ENCODE measurements around the gene ILK.

ILK gene

GRCh38 chr11:6638429-6638828 is 34.9 kb downstream of the ILK start:
- DNase-seq, result no peak

DNA sequence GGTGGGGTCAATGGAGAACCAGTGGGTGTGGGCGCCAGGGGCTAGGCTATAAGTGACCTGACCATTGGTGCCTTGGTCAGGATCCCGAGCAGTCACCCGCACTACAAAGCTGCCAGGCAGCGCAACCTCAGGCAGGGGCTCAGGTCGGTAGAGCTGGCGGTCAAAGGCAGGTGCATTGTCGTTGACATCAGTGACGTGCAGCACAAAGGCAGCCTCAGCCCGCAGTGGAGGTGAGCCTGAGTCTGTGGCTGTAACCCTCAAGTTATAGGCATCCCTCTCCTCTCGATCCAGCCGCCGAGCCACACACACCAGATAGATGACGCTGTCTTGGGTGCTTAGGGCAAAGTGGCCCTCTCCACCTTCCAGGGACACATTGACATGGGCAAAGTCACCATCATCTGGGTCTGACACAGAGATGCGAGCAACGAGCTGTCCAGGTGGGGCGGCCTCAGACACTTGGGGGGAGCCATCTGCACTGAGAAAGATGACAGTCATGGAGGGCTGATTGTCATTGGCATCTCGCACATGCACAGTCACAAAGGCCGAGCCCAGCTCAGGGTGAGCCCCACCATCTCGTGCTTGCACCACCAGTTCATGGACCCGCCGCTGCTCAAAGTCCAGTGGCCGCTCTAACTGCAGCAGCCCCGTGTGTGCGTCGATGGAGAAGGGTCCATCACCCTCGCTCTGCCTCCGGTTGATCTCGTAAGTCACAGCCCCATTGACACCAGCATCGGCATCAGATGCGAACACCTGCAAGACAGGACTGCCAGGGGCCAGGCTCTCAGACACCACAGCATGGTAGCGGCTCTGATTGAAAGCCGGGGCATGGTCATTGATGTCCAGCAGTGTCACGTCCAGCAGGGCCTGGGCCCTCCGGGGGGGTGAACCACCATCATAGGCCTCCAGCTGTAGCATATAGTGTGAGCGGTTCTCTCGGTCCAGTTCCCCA is 36.7 kb downstream of the ILK start:
- no peak for DNase-seq

DNA sequence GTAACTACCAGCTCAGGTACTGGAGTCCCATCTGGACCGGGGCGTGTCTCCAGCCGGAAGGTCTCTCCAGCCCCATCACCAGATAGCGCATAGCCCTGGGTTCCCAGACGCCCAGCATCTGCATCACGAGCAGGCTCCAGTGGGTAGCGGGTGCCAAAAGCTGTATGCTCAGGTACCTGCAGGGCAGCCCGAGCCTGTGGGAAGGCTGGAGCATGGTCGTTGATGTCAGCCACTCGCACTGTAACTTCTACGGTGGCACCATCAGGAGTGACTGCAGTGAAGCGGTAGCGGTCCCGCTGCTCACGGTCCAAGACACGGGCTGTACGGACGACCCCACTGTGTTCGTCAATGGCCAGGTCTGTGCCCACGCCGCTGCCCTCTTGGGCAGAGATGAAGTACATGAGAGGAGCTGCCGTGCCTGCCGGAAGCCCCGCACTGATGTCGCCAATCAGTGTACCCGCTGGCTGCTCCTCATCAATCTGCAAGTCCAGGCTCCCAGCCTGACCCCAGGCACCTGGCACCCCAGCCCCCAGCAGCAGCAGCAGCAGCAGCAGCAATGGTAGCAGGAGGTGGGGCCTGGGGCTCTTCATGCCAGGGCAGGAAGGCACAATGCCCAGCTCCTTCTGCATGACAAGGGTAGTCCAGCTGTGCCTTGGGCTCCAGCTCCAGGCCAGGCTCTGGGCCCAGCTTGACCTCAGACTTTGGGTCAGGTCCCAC is 37.6 kb downstream of the ILK start:
- no peak for DNase-seq

GRCh38 chr11:6642957-6643356 is 39.4 kb downstream of the ILK start:
- DNase-seq, result no peak

DNA sequence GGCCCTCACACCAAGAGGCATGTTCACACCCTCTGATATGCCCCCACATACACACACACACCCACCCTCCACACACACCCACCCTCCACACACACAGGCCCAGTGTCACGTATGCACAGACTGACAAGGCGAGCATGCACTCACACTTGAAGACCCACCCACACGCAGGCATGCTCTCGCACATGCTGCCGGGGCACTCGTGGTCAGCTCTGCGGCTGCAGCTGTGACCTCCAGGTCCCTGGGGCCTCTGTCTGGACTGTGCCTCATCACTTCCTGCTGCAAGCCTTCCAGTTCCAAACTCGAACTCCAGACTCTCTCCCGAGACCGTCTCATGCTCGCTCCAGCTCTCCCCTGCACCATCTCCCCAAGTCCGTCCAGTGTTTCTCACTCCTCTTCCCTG is 42.5 kb downstream of the ILK start:
- no peak for DNase-seq

DNA sequence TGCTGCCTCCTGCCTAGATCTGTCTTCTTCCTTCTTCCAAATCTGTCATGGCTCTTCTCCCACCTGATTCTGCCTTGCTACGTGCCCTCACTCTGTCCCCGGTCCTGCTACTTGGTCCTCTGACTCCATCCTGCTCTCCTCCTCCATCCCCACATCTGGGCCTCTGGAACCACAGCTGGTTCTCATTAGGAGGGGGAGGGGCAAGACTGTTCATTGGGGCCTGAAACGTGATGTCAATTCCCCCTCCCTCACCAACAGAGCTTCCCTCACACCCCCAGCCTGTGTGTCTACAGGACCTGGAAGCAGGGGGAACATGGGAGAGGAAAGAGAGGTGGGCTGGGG is 43.0 kb downstream of the ILK start:
- no peak for DNase-seq

DNA sequence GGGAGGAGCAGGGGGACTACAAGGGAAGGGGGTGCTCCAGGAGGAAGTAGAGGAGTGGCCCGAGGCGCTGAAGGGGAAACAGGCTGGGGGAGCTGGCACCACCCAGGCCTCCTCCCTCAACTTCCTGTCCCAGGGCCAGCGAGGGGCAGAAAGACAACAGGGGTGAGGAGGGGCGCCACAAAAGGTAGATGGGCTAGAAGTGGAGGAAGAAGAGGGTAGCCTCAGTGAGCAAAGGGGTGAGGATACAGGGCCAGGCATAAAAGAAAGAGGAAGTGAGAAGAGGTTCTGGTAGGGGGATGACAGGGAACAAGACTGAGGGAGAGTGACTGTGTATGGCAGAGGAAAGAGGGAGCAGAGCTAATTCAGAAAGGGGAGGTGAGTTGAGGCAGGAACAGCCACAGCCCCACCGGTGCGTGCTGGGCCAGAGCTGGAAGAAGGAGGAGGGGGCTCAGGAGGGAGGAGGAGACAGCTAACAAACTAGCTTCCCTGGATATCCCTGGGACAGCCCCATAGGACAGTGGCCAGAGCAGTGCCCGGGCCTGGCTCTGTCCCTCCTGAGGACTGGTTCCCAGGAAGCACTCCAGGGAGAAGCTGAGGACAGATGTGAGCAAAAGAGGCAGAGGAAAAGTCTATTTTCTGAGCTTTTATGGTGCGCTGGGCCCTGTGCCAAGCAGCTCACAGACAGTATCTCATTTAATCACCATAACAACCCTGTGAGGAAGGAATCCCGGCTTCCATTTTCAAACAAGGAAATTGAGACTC is 43.5 kb downstream of the ILK start:
- peak; percentile 35 for DNase-seq

DNA sequence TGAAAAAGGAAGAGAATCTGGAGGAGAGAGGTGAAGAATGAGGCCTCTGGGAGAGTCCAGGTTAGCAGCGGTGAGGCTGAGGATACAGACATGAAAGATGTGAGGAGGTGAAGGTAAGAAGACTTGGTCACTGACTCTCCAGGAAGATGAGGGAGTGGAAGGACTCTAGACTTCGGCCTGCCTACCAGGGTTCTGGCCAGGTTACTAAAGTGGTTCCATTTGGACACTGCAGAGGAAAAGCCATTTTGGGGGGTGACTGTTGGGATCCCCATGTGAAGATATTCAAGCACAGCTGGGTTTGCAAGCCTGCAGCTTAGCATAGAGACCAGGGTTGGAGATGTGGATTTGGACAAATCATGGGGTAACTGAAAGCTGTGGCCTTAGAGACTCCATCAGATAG is 44.3 kb downstream of the ILK start:
- DNase-seq, result no peak

- DNase-seq, result no peak
Observed at GRCh38 chr11:6648501-6648900, 44.9 kb downstream of the ILK start.

GRCh38 chr11:6650104-6650503 is 46.5 kb downstream of the ILK start:
- no peak for DNase-seq

DNA sequence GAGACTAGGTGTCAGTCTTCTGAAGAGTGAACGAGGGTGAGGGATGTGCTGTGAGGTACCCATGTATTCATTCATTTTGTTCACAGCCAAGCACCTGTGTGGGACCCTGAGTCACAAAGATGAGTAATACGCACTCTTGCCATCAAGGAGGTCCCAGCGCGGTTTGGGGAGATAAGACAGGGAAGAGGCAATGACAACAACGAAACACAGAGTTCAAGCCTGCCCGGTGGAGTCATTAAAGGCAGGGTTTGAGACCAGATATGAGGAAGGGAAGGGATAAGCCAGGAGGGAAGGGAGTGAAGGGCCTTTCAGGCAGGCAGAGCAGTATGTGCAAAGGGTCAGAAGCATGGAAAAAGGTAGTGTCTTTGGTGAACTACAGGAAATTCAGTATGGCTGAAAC is 47.4 kb downstream of the ILK start:
- DNase-seq, result no peak

- DNase-seq, result no peak
Observed at GRCh38 chr11:6652182-6652581, 48.6 kb downstream of the ILK start.

- DNase-seq, result no peak
Observed at GRCh38 chr11:6653097-6653496, 49.5 kb downstream of the ILK start.

DNA sequence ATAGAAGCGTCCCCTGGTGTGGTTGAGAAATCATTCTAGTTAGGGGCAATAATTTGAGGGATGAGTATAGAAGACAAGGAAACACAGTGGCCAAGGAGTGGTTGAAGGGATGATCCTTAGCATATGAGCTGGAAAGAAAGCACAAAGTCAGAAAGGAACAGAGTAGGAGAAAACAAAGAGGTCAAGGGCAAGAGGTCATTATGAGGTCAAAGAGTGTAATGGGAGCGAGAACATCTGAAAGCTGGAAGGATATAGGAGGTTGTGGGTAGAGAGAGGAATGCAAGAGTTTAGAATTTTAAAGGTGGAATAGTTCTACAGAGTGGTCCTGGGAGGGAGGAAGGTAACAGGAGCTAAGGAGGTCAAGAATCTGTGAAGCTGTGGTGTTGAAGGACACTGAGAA is 50.1 kb downstream of the ILK start:
- DNase-seq, result no peak

- DNase-seq, result no peak
Observed at GRCh38 chr11:6654281-6655019, 50.9 kb downstream of the ILK start.

DNA sequence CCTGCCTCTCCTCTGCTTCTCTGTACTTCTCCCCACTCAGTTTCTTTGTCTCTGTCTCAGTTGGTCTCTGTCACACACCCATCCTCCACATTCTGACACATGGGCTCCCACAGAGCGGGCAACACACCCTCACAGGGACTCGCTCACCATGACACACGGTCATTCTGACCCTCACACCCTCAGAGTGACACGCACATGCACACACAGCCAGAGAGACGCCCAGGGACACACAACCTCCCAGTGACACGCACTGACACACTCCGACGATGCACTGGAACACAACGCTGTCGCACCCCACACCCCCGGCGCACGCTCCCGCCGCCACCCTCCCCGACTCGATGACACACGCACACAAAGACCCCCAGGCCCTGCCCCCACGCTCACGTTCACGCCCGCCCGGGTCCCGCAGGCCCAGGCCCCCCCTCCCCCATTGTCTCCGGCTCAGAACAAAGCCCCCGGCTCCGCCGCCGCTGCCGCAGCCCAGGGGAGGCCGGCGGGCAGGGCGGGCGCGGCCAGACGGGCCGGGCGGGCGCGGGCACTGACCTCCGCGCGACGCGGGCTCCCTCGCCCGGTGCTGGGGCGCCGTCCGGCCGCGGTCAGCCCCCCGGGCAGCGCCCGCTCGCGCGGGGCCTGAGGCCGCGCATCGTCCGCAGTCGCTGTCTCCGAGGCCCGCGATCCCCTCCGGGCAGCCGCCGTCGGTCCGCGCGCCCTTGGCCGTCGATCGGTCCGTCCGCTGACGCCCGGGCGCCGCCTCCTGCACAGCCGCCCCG is 51.6 kb downstream of the ILK start:
- DNase-seq, result peak; percentile 24

DNA sequence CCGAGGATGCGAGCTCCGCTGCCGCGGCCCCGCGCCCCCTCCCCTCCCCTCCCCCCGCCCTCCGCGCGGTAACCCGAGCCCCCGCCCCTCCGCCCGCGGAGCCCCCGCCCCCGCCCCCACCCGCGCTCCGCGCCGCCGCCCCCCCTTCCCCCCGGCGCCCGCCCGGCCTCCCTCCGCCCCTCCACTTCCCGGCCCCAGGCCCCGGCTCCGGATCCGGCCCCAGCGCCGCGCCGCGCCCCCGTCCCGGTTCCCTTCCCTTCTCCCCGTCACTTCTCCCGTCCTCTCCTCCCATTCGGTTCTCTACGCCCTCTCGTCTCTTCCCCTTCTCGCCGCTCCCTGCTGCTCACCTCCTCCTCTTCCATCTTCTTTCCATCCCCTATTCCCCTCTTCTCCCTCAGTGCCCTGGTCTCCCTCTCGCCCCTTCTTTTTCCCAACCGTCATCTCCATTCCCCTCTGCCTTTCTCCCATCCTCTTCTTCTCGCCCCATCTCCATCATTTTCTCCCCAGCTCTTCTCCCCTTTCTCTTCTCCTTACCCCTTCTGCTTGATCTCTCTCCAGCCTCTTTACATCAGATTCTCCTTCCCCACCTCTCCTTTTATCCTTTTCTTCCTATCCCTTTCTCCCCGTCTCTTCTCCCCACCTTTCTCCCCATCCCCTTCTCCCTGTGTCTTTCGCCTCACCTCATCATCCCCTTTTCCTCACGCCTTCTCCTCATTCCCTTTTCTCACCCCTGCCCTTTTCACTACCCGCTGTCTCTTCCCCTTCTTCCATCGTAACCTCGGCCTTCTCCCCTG is 52.4 kb downstream of the ILK start, which contains the start of gene DCHS1:
DCHS1 (minus strand) TSS at position 20 of the 794 bp plus-strand sequence. CDS start 14,196 bp downstream, outside the sequence.
- no peak for DNase-seq

DNA sequence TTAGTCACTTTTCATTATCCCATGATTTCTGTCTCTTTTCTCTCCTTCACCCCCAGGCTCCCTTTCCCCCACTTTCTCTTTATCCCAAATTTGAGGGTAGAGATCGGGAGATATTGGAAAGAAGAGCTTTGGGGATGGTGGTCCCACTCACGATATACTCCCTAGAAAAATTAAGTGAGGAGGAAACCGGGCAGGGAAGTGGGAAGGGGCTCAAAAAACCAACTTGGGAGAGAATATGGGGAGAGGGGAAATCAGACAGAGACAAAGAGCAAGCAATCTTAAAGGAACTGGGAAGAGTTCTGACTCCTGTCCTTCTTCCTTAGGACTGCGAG is 53.0 kb downstream of the ILK start:
- no peak for DNase-seq

DNA sequence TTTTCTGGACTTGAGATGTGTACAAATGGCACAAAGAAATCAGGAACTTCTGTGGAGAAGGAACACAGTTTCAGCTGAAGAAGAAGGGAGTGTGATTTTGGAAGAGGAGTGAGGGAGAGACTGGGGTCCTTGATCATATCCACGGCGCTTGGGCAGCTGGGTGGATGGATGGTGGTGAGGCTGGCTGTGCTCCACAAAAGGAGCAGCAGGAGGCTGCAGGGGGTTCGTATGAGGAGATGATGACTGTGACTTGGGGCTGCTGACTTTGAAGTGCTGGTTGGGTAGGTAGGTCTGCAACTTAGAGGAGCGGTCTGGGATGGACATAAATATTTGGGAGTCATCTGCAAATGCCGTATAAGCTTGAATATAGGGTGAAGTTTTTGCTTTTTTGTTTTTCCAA is 53.4 kb downstream of the ILK start:
- DNase-seq, result no peak

DNA sequence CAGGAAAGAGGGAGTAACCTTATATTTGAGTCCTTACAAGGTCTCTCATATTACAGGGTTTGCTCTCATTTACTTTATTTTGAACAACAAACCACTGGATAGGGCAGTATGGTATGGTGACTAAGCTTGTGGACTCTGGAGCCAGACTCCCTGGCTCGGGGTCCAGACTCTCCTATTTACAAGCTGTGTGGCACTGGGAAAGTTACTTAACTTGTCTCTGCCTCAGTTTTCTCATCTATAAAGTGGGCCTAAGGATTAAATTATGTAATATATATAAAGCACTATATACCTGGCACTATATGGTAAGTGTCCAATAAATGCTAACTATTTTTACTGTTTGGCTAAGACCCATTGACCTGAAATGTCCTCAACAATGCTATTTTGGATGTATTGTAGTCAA is 53.8 kb downstream of the ILK start:
- DNase-seq, result no peak

DNA sequence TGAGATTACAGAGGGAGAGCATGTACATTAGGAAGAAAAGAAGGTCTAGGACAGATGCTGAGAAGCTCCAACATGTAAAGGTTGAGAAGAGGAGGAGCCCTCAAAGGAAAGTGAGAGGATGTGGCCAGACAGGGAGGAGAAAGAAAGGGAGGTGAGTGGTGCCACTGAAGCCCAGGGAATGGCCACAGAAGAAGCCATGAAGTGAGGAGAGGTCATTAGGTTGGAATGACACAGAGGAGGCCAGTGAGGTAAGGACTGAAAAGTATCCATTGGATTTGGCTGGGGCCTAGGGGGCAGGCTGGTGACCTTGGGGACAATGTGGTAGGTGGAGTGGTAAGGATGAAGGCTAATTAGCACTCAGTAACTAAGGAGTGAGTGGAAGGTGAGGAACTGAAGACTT is 55.1 kb downstream of the ILK start:
- no peak for DNase-seq

Data from CD4-positive, alpha-beta T cell treated with Interleukin-15 for 1 hour (primary cell).